NCI-H446 treated with DMSO at 0.1 percent for 48 hours (cell line): ENCODE data around the gene SDK2.

Experiments
- DNase-seq: peaks from one replicate; lab custom pipeline; 2025; lab: John Stamatoyannopoulos, UW

The SDK2 gene

GRCh38 chr17:73508057-73508930 lies 136.0 kb downstream of the SDK2 start:
- DNase-seq = no peak

GRCh38 chr17:73506470-73507435 lies 137.5 kb downstream of the SDK2 start:
- no peak for DNase-seq

- DNase-seq = no peak
Observed at GRCh38 chr17:73503560-73503959, 140.7 kb downstream of the SDK2 start.

- no peak for DNase-seq
Observed at GRCh38 chr17:73500414-73500999, 143.7 kb downstream of the SDK2 start.

GRCh38 chr17:73498886-73499554 lies 145.2 kb downstream of the SDK2 start:
- DNase-seq = no peak

GRCh38 chr17:73498176-73498575 lies 146.1 kb downstream of the SDK2 start:
- DNase-seq = no peak

- no peak for DNase-seq
Observed at GRCh38 chr17:73497721-73498120, 146.5 kb downstream of the SDK2 start.

- no peak for DNase-seq
Observed at GRCh38 chr17:73496232-73496631, 148.0 kb downstream of the SDK2 start.

GRCh38 chr17:73495641-73496040 lies 148.6 kb downstream of the SDK2 start:
- no peak for DNase-seq

- no peak for DNase-seq
Observed at GRCh38 chr17:73494950-73495349, 149.3 kb downstream of the SDK2 start.

- DNase-seq = no peak
Observed at GRCh38 chr17:73493956-73494926, 150.0 kb downstream of the SDK2 start.

GRCh38 chr17:73492821-73493814 lies 151.1 kb downstream of the SDK2 start:
- DNase-seq = no peak

GRCh38 chr17:73492125-73492820 lies 152.0 kb downstream of the SDK2 start:
- no peak for DNase-seq

- DNase-seq = no peak
Observed at GRCh38 chr17:73491648-73492047, 152.6 kb downstream of the SDK2 start.

- no peak for DNase-seq
Observed at GRCh38 chr17:73490851-73491250, 153.4 kb downstream of the SDK2 start.

GRCh38 chr17:73489991-73490390 lies 154.3 kb downstream of the SDK2 start:
- DNase-seq = no peak

GRCh38 chr17:73489333-73489732 lies 154.9 kb downstream of the SDK2 start:
- no peak for DNase-seq

- DNase-seq = no peak
Observed at GRCh38 chr17:73485130-73485529, 159.1 kb downstream of the SDK2 start.

- DNase-seq = no peak
Observed at GRCh38 chr17:73482894-73483293, 161.4 kb downstream of the SDK2 start.
